ENCODE data around the gene LBHD1. TPM values are rescaled to one million over a fixed set of nuclear protein-coding genes. Genes with fewer than 3 reads are reported as not detected.
"Not testable (repeated sequence)": the region's sequence is repeated elsewhere in the genome, so short reads cannot be mapped to it uniquely, and the experiment has no call there.

Gene LBHD1
- polyA plus RNA-seq, 1 donor: 5.8 TPM

GRCh38 chr11:62621027-62621566, 51.0 kb downstream of the LBHD1 start:
- no peak for DNase-seq (ENCODE audit: low read depth)

- not testable (repeated sequence) for DNase-seq (ENCODE audit: low read depth)
Observed at GRCh38 chr11:62616957-62617356, 55.1 kb downstream of the LBHD1 start.

DNA sequence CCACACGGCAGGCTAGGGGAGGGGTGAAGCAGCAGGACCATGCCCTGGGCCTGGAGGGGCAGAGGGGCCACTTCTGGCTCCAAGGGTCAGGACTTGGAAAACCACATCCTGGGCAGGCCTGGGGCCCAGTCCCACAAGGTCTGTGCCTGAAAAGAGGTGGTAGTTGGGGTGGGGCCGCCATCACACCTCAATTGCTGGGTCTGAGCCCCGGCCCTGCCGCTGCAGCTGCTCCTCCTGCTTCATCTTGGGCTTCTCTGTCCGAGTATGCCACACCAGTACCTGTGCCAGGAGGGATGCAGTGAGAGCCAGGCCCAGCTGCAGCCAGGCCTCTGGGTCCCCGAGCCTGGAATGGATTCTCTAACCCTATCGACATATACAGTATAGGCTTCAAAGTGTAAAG, 56.5 kb downstream of the LBHD1 start:
- DNase-seq (ENCODE audit: low read depth): no peak

GRCh38 chr11:62614275-62614674, 57.8 kb downstream of the LBHD1 start:
- no peak for DNase-seq (ENCODE audit: low read depth)

DNA sequence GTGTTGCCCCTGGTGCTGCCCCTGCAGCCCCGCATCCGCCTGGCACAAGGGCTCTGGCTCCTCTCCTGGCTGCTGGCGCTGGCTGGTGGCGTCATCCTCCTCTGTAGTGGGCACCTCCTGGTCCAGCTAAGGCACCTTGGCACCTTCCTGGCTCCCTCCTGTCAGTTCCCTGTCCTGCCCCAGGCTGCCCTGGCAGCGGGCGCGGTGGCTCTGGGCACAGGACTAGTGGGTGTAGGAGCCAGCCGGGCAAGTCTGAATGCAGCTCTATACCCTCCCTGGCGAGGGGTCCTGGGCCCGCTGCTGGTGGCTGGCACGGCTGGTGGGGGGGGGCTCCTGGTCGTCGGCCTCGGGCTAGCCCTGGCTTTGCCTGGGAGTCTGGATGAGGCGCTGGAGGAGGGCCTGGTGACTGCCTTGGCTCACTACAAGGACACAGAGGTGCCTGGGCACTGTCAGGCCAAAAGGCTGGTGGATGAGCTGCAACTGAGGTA, 58.7 kb downstream of the LBHD1 start:
- DNase-seq (ENCODE audit: low read depth): no peak

Other genes starting within 250 kb of the LBHD1 start
- gene AHNAK, start 125.5 kb downstream of the LBHD1 start, polyA plus RNA-seq (ENCODE audit: insufficient read length): 240 TPM
- gene EEF1G, start 98.4 kb downstream of the LBHD1 start, polyA plus RNA-seq (ENCODE audit: insufficient read length): 3,650 TPM
- 11.2 TPM for gene TUT1, start 80.7 kb downstream of the LBHD1 start, polyA plus RNA-seq (ENCODE audit: insufficient read length)
- gene MTA2, start 70.4 kb downstream of the LBHD1 start, polyA plus RNA-seq (ENCODE audit: insufficient read length): 38.7 TPM
- 15.3 TPM for gene EML3, start 59.5 kb downstream of the LBHD1 start, polyA plus RNA-seq (ENCODE audit: insufficient read length)
- 1.4 TPM for gene ROM1, start 59.0 kb downstream of the LBHD1 start, polyA plus RNA-seq (ENCODE audit: insufficient read length)
- gene B3GAT3, start 50.3 kb downstream of the LBHD1 start, polyA plus RNA-seq (ENCODE audit: insufficient read length): 21.9 TPM
- 142 TPM for gene GANAB, start 25.7 kb downstream of the LBHD1 start, polyA plus RNA-seq (ENCODE audit: insufficient read length)
- gene INTS5, start 19.0 kb downstream of the LBHD1 start, polyA plus RNA-seq (ENCODE audit: insufficient read length): 10.9 TPM
- 29.4 TPM for gene C11orf98, start 7.1 kb downstream of the LBHD1 start, polyA plus RNA-seq (ENCODE audit: insufficient read length)
- 2.8 TPM for gene CSKMT, start 7.0 kb downstream of the LBHD1 start, polyA plus RNA-seq (ENCODE audit: insufficient read length)
- gene UQCC3, start 594 bp downstream of the LBHD1 start, polyA plus RNA-seq (ENCODE audit: insufficient read length): 5.5 TPM
- 145 TPM for gene UBXN1, start 6.8 kb upstream of the LBHD1 start, polyA plus RNA-seq (ENCODE audit: insufficient read length)
- gene LRRN4CL, start 17.3 kb upstream of the LBHD1 start, polyA plus RNA-seq (ENCODE audit: insufficient read length): 18.8 TPM
- 16.5 TPM for gene BSCL2, start 35.2 kb upstream of the LBHD1 start, polyA plus RNA-seq (ENCODE audit: insufficient read length)
- gene GNG3, start 35.4 kb upstream of the LBHD1 start, polyA plus RNA-seq (ENCODE audit: insufficient read length): 0.68 TPM
- gene HNRNPUL2, start 55.2 kb upstream of the LBHD1 start, polyA plus RNA-seq (ENCODE audit: insufficient read length): 41.3 TPM
- gene TTC9C, start 56.2 kb upstream of the LBHD1 start, polyA plus RNA-seq (ENCODE audit: insufficient read length): 28.2 TPM
- gene ZBTB3, start 81.9 kb upstream of the LBHD1 start, polyA plus RNA-seq (ENCODE audit: insufficient read length): 4.1 TPM
- gene POLR2G, start 89.3 kb upstream of the LBHD1 start, polyA plus RNA-seq (ENCODE audit: insufficient read length): 83.2 TPM
- 17.0 TPM for gene TAF6L, start 99.1 kb upstream of the LBHD1 start, polyA plus RNA-seq (ENCODE audit: insufficient read length)
- 27.2 TPM for gene TMEM179B, start 115.1 kb upstream of the LBHD1 start, polyA plus RNA-seq (ENCODE audit: insufficient read length)
- 15.5 TPM for gene TMEM223, start 119.7 kb upstream of the LBHD1 start, polyA plus RNA-seq (ENCODE audit: insufficient read length)
- gene NXF1, start 133.2 kb upstream of the LBHD1 start, polyA plus RNA-seq (ENCODE audit: insufficient read length): 64.5 TPM
- gene STX5, start 159.8 kb upstream of the LBHD1 start, polyA plus RNA-seq (ENCODE audit: insufficient read length): 32.0 TPM
- not detected for gene TEX54, start 160.6 kb upstream of the LBHD1 start, polyA plus RNA-seq (ENCODE audit: insufficient read length)
- 33.1 TPM for gene WDR74, start 167.3 kb upstream of the LBHD1 start, polyA plus RNA-seq (ENCODE audit: insufficient read length)
- 29.9 TPM for gene SLC3A2, start 208.6 kb upstream of the LBHD1 start, polyA plus RNA-seq (ENCODE audit: insufficient read length)
- gene CHRM1, start 249.1 kb upstream of the LBHD1 start, polyA plus RNA-seq (ENCODE audit: insufficient read length): 0.09 TPM

Data from forelimb muscle (tissue), 1 donor.